Breast epithelium (tissue), 3 donors: ENCODE measurements around the gene HYAL3.

ENCODE experiments used
- POLR2A ChIP-seq: fragments of 450-650 bp; IDR thresholded peaks from one replicate; pipeline ENCODE4 v1.6.1; 2016; ENCODE audit warnings: antibody characterized with exemption, mild to moderate bottlenecking, moderate library complexity
- POLR2AphosphoS5 ChIP-seq, 3 donors: sonication (generic); formaldehyde crosslinking; IDR thresholded peaks; one replicate each; pipeline ENCODE4 v1.6.1; 2017; ENCODE audit warnings: antibody characterized with exemption in 3 of 3
- TF ChIP-seq, protein P1 (sequence below), 3 donors: fragments of 450-650 bp; IDR thresholded peaks; one replicate each; pipeline ENCODE4 v1.5.1; 2016 to 2017; ENCODE audit warnings: antibody characterized with exemption in 3 of 3, mild to moderate bottlenecking in 3 of 3, moderate library complexity in 3 of 3

DNA sequence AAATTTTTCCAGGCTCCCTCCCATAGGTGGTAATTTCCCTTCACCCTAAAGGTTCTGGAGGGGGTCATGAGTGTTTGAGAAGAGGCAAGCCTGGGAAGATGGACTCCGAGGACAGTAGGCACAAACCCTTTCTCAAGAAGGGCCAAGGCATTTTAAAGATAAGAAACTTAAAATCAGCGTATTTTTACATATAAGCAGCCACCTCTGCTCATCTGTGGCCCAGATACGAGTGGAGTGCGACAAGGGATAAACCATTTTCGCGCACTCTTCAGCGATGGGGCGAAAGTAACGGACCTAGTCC, 40.9 kb upstream of the HYAL3 start:
- TF ChIP-seq, protein P1, sequence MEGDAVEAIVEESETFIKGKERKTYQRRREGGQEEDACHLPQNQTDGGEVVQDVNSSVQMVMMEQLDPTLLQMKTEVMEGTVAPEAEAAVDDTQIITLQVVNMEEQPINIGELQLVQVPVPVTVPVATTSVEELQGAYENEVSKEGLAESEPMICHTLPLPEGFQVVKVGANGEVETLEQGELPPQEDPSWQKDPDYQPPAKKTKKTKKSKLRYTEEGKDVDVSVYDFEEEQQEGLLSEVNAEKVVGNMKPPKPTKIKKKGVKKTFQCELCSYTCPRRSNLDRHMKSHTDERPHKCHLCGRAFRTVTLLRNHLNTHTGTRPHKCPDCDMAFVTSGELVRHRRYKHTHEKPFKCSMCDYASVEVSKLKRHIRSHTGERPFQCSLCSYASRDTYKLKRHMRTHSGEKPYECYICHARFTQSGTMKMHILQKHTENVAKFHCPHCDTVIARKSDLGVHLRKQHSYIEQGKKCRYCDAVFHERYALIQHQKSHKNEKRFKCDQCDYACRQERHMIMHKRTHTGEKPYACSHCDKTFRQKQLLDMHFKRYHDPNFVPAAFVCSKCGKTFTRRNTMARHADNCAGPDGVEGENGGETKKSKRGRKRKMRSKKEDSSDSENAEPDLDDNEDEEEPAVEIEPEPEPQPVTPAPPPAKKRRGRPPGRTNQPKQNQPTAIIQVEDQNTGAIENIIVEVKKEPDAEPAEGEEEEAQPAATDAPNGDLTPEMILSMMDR (IDR thresholded peaks at IDR 0.05), result no peak
- TF ChIP-seq POLR2A (no peak), POLR2AphosphoS5 (IDR thresholded peaks at IDR 0.05) (no peak)
